ENCODE results near the gene TMA7B. TPM values are rescaled to one million over a fixed set of nuclear protein-coding genes. Genes with fewer than 3 reads are reported as not detected.
A peak's percentile ranks its signal among the peaks of the same experiment; 100 is the strongest.

TMA7B gene
- total RNA-seq, 1 donor from 2014 or later: not detected

- no peak for FAIRE-seq
- TF ChIP-seq CTCF (IDR thresholded peaks at IDR 0.05; ENCODE audit: insufficient read depth, low read length, severe bottlenecking): no peak
- no peak for DNase-seq (ENCODE audit: low read depth)
- H3K27me3 ChIP-seq (ENCODE audit: control insufficient read depth, insufficient read depth, low read length): no peaks in the 10 kb centered on the region
- no peaks in the 10 kb centered on the region for H3K36me3 ChIP-seq (ENCODE audit: control insufficient read depth, insufficient read depth, low read length)
- H3K4me3 ChIP-seq (ENCODE audit: low read depth, low read length): no peak overlapping the region
These were observed 2.0 kb upstream of the TMA7B start for GRCh38 chr22:39958009-39958711.

GRCh38 chr22:39958949-39959639 is 1.1 kb upstream of the TMA7B start:
- no peaks in the 10 kb centered on the region for H3K27me3 ChIP-seq (ENCODE audit: control insufficient read depth, insufficient read depth, low read length)
- FAIRE-seq (no peak), DNase-seq (ENCODE audit: low read depth) (no peak)
- no peak for TF ChIP-seq CTCF (IDR thresholded peaks at IDR 0.05; ENCODE audit: insufficient read depth, low read length, severe bottlenecking)
- no peaks in the 10 kb centered on the region for H3K36me3 ChIP-seq (ENCODE audit: control insufficient read depth, insufficient read depth, low read length)
- no peak overlapping the region for H3K4me3 ChIP-seq (ENCODE audit: low read depth, low read length)

GRCh38 chr22:39960791-39961746 is 872 bp downstream of the TMA7B start:
- TF ChIP-seq CTCF (IDR thresholded peaks at IDR 0.05; ENCODE audit: insufficient read depth, low read length, severe bottlenecking): no peak
- no peaks in the 10 kb centered on the region for H3K36me3 ChIP-seq (ENCODE audit: control insufficient read depth, insufficient read depth, low read length)
- no peak overlapping the region for H3K4me3 ChIP-seq (ENCODE audit: low read depth, low read length)
- peak; percentile 80 for DNase-seq (ENCODE audit: low read depth)
- FAIRE-seq: no peak
- no peaks in the 10 kb centered on the region for H3K27me3 ChIP-seq (ENCODE audit: control insufficient read depth, insufficient read depth, low read length)

GRCh38 chr22:39962071-39962470 is 1.9 kb downstream of the TMA7B start:
- no peak overlapping the region for H3K4me3 ChIP-seq (ENCODE audit: low read depth, low read length)
- FAIRE-seq: no peak
- H3K27me3 ChIP-seq (ENCODE audit: control insufficient read depth, insufficient read depth, low read length): no peaks in the 10 kb centered on the region
- no peaks in the 10 kb centered on the region for H3K36me3 ChIP-seq (ENCODE audit: control insufficient read depth, insufficient read depth, low read length)
- TF ChIP-seq CTCF (IDR thresholded peaks at IDR 0.05; ENCODE audit: insufficient read depth, low read length, severe bottlenecking): no peak
- DNase-seq (ENCODE audit: low read depth): no peak

- Histone ChIP-seq H3K36me3 (ENCODE audit: control insufficient read depth, insufficient read depth, low read length) (no peaks in the 10 kb centered on the region), H3K27me3 (ENCODE audit: control insufficient read depth, insufficient read depth, low read length) (no peaks in the 10 kb centered on the region), H3K4me3 (ENCODE audit: low read depth, low read length) (no peak overlapping the region)
- peak; percentile 10 for DNase-seq (ENCODE audit: low read depth)
- TF ChIP-seq CTCF (IDR thresholded peaks at IDR 0.05; ENCODE audit: insufficient read depth, low read length, severe bottlenecking): no peak
- FAIRE-seq: no peak
These were observed 5.6 kb downstream of the TMA7B start for GRCh38 chr22:39965748-39966147.
